ENCODE results near the gene CRACR2A.

Gene CRACR2A

DNA sequence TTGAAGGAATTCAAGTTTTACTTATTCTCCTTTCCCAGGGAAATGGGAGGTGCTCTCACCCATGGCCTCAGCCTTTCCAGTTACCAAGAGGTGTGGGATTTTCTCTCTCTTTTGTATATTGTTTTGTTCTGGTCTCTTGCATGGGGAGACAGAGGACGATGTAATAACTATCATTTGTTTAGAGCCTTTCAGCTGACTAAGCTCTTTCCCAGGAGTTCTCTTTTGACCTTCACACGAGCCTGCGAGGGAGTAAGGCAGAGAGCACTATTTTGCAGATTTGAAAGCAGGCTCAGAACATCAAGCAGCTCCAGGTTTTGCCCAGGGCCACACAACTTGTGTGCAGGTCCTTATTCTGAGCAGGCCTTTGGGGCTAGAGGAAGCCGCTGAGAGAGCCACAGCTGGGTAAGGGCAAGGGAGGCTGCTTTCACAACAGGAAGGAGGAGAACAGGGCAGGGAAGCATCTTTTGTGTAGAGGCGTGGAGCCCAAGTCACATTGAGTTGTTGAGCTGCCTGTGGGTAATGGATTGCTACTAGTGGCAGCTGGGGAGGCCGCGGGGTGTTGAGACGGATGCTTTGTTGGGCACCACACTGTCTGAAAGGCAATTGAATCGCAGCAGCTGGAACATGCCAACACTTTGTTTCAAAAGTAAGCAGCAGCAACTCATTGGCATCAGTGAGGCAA lies 145.7 kb downstream of the CRACR2A start:
- peaks cover 13% of the 10 kb centered on the region for H3K27me3 ChIP-seq (ENCODE audit: low read depth, low read length)
- H4K20me1 ChIP-seq (ENCODE audit: insufficient read depth, low read length): no peaks in the 10 kb centered on the region
- TF ChIP-seq EZH2phosphoT487 (IDR thresholded peaks at IDR 0.05; ENCODE audit: low read depth): no peak
- TF ChIP-seq, protein P1, sequence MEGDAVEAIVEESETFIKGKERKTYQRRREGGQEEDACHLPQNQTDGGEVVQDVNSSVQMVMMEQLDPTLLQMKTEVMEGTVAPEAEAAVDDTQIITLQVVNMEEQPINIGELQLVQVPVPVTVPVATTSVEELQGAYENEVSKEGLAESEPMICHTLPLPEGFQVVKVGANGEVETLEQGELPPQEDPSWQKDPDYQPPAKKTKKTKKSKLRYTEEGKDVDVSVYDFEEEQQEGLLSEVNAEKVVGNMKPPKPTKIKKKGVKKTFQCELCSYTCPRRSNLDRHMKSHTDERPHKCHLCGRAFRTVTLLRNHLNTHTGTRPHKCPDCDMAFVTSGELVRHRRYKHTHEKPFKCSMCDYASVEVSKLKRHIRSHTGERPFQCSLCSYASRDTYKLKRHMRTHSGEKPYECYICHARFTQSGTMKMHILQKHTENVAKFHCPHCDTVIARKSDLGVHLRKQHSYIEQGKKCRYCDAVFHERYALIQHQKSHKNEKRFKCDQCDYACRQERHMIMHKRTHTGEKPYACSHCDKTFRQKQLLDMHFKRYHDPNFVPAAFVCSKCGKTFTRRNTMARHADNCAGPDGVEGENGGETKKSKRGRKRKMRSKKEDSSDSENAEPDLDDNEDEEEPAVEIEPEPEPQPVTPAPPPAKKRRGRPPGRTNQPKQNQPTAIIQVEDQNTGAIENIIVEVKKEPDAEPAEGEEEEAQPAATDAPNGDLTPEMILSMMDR (IDR thresholded peaks at IDR 0.05; ENCODE audit: low read depth, low read length): no peak
- no peaks in the 10 kb centered on the region for H3K4me1 ChIP-seq (ENCODE audit: low read length)
- no peak overlapping the region for H3K27ac ChIP-seq (ENCODE audit: low read length)
- no peak overlapping the region for H2AFZ ChIP-seq (ENCODE audit: low read depth, low read length)
- H3K9ac ChIP-seq (ENCODE audit: low read length): no peak overlapping the region
- no peaks in the 10 kb centered on the region for H3K79me2 ChIP-seq (ENCODE audit: low read length)
- no peaks in the 10 kb centered on the region for H3K9me3 ChIP-seq (ENCODE audit: insufficient read depth, low read length)
- no peak overlapping the region for H3K4me3 ChIP-seq (ENCODE audit: low read length)
- no peak overlapping the region for H3K4me2 ChIP-seq (ENCODE audit: low read length)
- H3K36me3 ChIP-seq (replicated peaks; ENCODE audit: low read depth, low read length): peaks cover 12% of the 10 kb centered on the region

DNA sequence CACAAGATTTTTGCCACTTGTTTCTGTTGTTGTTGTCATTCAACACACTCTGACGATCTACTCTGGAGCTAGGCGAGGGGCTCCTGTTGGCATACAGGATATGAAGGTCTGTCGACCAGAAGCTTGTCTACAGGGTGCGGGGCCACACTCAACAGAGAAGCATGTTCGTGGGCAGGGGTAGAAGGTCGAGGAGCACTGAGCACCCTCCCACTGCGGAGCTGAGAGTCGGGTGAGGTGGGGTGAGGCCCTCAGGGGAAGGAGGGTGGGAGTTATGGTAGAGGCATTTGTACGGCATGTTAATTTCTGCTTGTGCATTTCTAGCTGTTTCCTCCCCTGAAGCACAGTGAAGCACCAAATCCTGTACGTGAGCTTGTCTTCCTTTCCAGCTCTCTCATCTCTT lies 146.8 kb downstream of the CRACR2A start:
- no peaks in the 10 kb centered on the region for H3K4me1 ChIP-seq (ENCODE audit: low read length)
- H3K79me2 ChIP-seq (ENCODE audit: low read length): no peaks in the 10 kb centered on the region
- H3K9ac ChIP-seq (ENCODE audit: low read length): no peak overlapping the region
- H4K20me1 ChIP-seq (ENCODE audit: insufficient read depth, low read length): no peaks in the 10 kb centered on the region
- no peak overlapping the region for H3K27ac ChIP-seq (ENCODE audit: low read length)
- H3K4me3 ChIP-seq (ENCODE audit: low read length): no peak overlapping the region
- H3K9me3 ChIP-seq (ENCODE audit: insufficient read depth, low read length): no peaks in the 10 kb centered on the region
- H3K27me3 ChIP-seq (ENCODE audit: low read depth, low read length): peaks cover 13% of the 10 kb centered on the region
- no peak for TF ChIP-seq EZH2phosphoT487 (IDR thresholded peaks at IDR 0.05; ENCODE audit: low read depth)
- TF ChIP-seq, protein P1 (IDR thresholded peaks at IDR 0.05; ENCODE audit: low read depth, low read length): no peak
- H3K36me3 ChIP-seq (replicated peaks; ENCODE audit: low read depth, low read length): peaks cover 12% of the 10 kb centered on the region
- H3K4me2 ChIP-seq (ENCODE audit: low read length): no peak overlapping the region
- no peak overlapping the region for H2AFZ ChIP-seq (ENCODE audit: low read depth, low read length)

DNA sequence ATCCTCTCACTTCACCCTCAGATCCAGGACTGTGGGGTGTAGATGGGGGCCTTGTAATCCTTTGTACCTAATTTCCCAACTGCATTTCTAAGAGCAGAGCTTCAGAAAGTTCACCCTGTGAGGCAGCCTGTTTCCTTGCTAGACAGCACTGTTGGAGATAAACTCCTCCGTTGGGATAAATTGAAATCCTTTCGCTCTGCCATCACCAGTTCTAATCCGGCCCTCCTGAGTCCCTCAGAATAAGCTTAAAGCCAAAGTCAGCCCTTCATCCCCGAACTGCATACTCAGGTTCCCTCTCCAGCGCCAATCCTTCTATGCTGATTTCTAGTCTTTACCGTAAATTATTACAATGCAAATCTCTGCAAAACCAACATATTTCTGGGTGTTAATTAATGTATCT lies 147.2 kb downstream of the CRACR2A start:
- no peaks in the 10 kb centered on the region for H3K79me2 ChIP-seq (ENCODE audit: low read length)
- no peak overlapping the region for H3K4me3 ChIP-seq (ENCODE audit: low read length)
- no peak overlapping the region for H2AFZ ChIP-seq (ENCODE audit: low read depth, low read length)
- no peak overlapping the region for H3K27ac ChIP-seq (ENCODE audit: low read length)
- H4K20me1 ChIP-seq (ENCODE audit: insufficient read depth, low read length): no peaks in the 10 kb centered on the region
- no peak overlapping the region for H3K4me2 ChIP-seq (ENCODE audit: low read length)
- no peaks in the 10 kb centered on the region for H3K9me3 ChIP-seq (ENCODE audit: insufficient read depth, low read length)
- no peaks in the 10 kb centered on the region for H3K4me1 ChIP-seq (ENCODE audit: low read length)
- peaks cover 12% of the 10 kb centered on the region for H3K36me3 ChIP-seq (replicated peaks; ENCODE audit: low read depth, low read length)
- no peak overlapping the region for H3K9ac ChIP-seq (ENCODE audit: low read length)
- TF ChIP-seq, protein P1 (IDR thresholded peaks at IDR 0.05; ENCODE audit: low read depth, low read length): no peak
- no peak for TF ChIP-seq EZH2phosphoT487 (IDR thresholded peaks at IDR 0.05; ENCODE audit: low read depth)
- H3K27me3 ChIP-seq (ENCODE audit: low read depth, low read length): peaks cover 13% of the 10 kb centered on the region

DNA sequence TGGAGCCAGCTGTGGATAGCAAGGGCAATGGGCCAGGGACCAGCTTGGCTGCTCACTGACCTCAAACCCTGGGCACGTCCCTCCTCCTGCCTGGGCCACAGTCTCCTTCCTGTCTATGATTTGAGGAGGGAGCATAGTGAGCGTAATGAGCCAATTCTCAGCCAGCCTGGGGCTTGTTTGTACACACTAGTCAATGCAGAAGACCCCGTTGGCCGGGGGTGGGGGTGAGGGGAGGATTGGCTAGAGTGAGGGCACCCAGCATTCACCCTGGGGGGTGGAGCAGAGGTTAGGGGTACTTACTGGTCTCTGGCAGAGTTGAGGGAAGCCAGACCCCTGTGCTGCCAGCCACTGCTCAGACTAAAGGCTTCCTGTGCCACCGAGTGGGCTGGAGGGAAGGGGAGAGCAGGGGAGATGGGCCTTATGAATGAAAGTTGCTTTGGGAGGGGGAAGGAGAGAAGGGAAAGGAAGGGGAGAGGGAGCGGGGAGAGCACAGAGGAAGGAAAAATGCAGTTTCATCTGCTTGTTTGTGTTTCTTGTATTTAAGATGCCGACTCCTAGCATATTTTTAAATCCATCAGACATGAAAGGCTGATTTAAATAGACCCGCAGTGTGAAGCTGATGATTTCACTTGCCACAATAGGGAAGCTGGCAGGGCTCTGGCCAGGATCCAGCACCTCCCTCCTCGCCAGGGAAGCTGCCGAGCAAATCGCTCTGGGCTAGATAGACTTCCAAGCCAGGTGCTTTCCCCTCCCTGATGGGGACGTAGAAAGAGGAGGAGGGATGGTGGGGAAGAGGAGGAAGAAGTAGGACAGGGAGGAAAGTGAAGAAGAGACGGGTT lies 147.9 kb downstream of the CRACR2A start:
- H4K20me1 ChIP-seq (ENCODE audit: insufficient read depth, low read length): no peaks in the 10 kb centered on the region
- H3K27ac ChIP-seq (ENCODE audit: low read length): no peak overlapping the region

More for the DNA sequence above, 147.9 kb downstream of the CRACR2A start:
- H3K36me3 ChIP-seq (replicated peaks; ENCODE audit: low read depth, low read length): peaks cover 12% of the 10 kb centered on the region
- H3K27me3 ChIP-seq (ENCODE audit: low read depth, low read length): peaks cover 13% of the 10 kb centered on the region
- H2AFZ ChIP-seq (ENCODE audit: low read depth, low read length): no peak overlapping the region
- H3K4me1 ChIP-seq (ENCODE audit: low read length): no peaks in the 10 kb centered on the region
- no peaks in the 10 kb centered on the region for H3K9me3 ChIP-seq (ENCODE audit: insufficient read depth, low read length)
- TF ChIP-seq EZH2phosphoT487 (IDR thresholded peaks at IDR 0.05; ENCODE audit: low read depth): no peak
- TF ChIP-seq, protein P1 (IDR thresholded peaks at IDR 0.05; ENCODE audit: low read depth, low read length): no peak
- no peaks in the 10 kb centered on the region for H3K79me2 ChIP-seq (ENCODE audit: low read length)
- H3K4me3 ChIP-seq (ENCODE audit: low read length): no peak overlapping the region
- H3K4me2 ChIP-seq (ENCODE audit: low read length): no peak overlapping the region
- H3K9ac ChIP-seq (ENCODE audit: low read length): no peak overlapping the region
